HuH-7.5 (cell line): ENCODE results near the gene ATL2.
"Not testable (repeated sequence)": the region's sequence is repeated elsewhere in the genome, so short reads cannot be mapped to it uniquely, and the experiment has no call there.

Source experiments
- DNase-seq: peaks from one replicate; pipeline ENCODE4 v3.0.0; 2011; ENCODE audit warnings: low spot score

The ATL2 gene

DNA sequence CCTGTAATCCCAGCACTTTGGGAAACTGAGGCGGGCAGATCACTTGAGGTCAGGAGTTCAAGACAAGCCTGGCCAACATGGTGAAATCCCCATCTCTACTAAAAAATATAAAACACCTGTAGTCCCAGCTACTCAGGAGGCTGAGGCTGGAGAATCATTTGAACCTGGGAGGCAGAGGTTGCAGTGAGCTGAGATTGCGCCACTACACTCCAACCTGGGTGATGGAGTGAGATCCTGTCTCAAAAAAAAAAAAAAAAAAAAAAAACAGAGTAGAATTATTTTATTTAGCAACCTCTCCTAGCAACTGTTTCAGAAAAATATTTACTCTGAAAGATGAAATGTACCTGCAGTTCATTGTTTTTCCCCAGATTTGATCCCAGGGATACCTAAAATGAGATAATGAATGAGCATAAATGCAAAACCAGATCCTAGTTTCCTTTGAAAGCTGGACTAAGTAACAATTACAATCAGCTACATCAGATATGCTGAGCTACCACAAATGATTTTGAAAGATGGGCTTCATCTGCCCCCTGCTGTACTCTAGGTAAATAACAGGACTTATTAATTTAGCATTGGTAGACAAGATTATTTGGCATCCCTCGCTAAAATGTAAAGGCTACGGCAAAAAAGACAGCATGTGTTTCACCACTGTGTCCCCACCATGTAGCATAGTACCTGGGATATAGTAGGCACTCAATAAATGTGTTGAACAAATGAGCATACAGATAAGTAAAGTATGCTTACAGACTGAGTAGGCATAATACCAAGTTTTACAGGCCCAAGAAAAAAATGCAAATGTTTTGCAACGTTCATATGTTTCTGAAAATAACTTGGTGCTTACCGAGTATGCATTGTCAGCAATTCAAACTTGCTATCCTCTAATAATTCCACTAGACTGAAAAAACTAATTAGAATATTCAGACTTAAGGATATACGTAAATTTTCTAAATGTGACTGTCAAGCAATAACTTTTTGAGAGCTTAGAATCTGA is 102.5 kb downstream of the ATL2 start:
- DNase-seq: peak; percentile 25

DNA sequence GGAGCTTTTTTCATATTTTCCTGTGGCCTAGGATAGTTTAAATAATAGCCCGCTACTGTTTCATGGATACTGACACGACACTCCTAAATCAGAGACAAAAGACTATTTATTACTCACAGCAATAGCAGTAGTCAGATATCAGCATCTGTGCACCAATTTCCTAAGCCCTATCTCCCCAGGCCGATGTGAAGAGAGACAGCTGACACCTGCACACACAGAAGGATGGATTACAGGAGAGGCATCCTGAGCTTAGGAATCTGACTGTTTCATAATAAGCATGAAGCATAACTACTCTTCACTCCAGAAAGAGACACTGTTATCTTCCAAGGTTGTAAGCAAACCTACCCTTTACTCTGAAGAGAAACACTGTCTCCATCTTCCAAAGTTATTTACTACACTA is 105.4 kb downstream of the ATL2 start:
- DNase-seq: no peak

DNA sequence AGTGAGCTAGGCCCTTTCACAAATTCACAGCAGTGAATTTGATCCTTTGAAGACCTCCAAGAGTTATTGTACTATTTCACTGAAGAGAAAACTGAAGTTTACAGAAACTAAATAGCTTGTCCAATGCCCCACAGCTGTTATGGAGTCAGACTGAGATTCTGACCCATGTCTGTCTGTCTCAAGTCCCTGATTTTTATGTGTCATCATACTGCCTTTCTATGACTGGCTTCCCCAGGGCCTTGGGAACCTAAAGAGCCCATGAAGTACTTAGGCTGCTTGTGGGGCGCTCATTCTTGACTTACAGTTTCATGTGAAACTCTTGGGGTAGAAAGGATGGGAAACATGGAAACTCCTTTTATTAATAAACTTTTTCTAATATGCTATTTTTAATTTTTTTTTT is 107.7 kb downstream of the ATL2 start:
- DNase-seq: no peak

DNA sequence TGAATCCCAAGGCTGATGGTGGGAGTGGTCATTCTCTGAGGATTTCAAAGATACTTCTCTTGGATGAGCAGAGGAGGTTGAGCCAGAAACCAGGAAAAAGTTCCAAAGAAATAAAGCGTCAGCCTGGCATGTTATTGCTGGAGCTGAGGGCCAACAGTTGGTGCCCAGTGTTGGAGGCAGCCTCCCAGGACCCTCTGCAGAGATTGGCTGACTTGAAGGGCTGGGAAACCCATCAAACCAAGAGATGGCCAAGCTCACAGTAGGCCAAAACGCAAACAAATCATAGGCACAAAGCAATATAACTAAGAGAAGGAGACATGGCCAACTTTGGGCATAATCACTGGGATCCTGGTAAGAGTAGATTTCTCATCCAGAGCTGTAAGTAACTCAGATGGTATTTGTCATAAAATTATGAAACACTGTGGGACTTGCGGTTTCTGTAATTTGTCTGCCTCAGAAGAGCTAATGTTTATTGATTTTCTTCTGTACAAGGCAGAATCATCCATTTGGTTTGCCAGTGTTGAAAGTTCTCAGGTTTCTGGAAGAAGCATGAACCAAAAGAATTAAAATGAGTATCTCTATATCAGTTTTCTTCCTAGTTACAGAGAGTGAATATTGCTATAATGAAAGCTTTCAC is 108.3 kb downstream of the ATL2 start:
- no peak for DNase-seq

DNA sequence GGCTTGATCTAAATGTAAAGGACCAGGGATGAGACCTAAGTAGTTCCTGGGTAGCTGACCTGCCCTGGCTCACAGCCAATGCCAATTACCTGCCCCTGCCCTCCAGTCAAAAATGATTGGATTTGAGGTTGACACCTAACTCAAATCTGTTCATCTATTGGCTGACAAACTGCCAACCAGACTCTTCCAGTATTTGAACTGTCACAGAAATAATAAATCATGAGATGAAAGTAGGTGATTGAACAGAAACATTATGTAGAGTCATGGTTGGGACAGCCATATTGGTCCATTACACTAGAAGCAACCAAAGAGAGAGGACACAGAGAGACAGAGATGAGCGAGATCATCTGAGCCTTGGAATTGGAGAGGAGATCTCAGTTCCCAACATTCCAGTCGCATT is 109.1 kb downstream of the ATL2 start:
- DNase-seq: no peak

DNA sequence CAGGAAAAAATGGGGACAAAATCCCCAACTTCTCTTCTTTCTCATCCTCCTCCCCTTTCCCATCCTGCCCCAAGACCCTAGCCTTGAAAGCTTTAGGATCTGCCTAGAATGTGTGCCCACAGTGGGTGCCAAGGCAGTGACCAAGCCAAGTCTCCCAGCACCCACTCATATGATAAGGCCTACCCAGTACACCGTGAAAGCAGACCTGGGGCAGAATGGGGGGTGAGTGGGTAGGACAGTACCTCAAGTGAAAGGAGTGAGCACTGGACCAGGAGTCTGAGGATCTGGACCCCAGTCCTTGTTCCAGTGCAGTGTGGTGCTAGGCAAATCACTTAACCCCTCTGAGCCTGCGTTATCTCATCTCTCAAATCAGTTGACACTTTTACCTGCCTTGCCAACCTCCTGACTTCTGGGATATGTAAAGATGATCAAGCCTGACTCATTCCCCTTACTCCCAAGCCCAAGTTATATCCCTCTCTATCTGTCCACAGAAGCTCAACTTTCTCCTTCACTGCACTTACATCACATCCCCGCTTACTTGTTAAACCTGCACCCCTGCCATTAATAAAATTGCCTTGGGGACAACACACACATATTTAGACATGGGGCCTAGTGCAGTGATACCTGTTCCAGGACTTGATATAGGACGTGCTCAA is 109.7 kb downstream of the ATL2 start:
- DNase-seq: no peak

DNA sequence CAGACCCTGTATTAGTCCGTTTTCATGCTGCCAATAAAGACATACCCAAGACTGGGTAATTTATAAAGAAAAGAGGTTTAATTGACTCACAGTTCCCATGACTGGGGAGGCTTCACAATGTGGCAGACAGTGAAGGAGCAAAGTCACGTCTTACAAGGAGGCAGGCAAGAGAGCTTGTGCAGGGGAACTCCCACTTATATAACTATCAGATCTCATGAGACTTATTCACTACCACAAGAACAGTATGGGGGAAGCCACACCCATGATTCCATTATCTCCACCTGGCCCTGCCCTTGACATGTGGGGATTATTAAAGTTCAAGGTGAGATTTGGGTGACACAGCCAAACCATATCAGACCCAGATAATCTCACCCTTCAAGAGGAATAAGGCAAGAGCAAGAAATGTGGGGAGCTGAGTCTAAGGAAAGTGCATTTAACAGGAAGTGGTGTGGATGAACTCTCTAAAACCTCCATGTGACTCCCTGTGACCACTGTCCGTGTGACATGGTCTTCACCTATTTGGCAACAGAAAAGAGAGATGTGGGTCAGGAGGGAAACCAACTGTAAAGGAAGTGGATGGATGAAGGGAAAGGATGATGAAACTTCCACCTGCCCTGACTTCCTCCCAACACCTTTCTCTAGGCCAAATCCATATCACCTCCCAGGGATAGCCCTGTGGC is 110.6 kb downstream of the ATL2 start:
- no peak for DNase-seq

DNA sequence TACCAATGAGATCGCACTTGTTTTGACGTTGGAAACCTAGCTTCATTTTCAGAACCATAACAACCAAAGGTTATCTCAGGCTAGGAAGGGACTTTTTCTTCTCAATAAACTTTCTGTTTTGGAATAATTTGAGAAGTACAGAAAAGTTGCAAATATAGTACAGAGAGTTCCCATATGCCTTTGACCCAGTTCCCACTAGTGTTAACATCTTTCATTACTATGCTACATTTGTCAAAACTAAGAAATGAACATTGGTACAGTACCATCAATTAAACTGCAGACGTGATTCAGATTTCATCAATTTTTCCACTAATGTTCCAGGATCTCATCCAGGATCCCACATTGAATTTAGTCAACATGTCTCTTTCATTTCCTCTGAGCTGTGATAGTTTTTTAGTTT is 111.6 kb downstream of the ATL2 start:
- DNase-seq: no peak

DNA sequence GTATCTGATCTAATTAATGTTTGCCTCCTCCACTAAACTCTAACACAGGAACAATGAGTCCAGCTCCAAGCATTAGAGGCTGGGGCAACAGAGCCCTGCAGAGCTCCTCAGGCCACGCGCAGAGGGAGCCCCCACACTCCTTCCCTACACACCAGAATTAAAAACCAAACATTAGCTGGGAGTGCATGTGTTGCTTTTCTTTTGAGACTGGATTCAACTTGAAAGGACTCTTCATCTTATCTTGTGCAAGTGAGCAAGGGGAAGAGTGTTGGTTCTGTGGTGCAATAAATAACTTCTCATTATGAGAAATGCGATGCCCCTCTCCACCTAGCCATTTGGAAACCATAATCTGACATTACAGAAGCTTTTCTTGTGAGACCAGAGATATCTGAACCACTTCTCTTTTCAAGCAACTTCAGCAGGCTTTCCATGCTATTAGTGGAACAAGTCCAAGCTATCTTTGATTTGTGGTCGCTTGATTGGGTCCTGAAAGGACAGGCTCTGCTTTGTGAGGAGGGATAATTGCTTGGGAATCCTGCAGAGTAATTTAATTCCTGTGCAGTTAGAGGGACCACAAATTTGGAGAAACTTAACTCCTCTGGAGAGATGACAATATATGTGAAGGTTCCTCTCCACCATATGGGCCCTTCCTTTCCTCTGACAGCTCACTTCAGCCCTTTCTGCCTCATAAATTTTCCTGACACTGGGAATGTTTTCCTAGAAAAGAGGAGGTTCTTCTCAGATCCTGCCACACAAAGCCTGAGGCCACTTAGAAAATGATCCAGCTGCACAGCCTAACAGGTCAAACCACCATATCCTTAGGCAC is 112.5 kb downstream of the ATL2 start:
- no peak for DNase-seq

DNA sequence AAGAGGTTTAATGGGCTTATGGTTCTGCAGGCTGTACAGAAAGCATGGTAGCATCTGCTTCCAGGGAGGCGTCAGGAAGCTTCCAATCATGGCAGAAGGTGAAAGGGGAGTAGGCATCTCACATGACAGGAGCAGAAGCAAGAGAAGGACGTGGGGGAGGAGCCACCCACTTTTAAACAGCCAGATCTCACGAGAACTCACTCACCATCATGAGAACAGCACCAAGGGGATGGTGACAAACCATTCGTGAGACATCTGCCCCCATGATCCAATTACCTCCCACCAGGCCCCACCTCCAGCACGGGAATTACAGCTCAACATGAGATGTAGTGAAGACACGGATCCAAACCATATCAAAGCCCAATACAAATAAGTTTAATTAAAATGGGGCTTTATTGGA is 113.8 kb downstream of the ATL2 start:
- DNase-seq: no peak

DNA sequence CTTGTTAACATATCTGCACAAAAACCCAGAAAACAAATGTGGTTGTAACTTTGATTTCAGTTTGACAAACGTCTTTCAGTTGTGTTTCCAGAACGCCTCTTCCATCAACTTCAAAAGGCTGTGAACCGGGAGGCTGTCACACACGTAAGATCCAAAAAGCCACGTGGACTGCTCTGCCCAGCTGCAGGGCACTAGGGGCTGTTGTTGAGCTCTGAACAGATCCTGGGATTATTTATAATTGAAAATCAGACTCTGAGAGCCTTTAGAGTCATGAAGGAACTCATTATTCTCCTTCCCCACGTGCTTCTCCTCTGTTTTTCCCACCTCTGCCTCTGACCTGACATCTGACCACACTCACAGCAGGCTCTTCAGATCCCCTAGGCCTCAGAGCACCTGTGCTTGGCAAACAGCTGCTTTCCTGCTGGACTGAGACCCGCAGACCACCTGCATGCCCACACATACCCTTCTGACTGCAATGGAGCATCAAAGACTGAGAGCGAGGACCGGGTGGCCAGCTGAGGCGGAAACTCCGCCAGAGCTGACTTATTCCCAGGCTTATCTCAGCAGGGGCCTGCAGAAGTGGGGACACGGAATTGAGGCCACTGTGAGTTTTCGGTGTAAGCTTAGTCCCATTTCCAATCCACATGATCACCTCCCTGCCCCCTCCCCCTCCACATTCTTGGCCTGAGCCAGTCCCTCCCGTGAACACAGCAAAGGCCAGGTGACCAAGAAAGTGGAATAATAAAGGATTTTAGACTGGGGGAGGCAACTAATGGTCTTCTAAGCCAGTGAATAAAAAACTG is 114.8 kb downstream of the ATL2 start:
- no peak for DNase-seq

DNA sequence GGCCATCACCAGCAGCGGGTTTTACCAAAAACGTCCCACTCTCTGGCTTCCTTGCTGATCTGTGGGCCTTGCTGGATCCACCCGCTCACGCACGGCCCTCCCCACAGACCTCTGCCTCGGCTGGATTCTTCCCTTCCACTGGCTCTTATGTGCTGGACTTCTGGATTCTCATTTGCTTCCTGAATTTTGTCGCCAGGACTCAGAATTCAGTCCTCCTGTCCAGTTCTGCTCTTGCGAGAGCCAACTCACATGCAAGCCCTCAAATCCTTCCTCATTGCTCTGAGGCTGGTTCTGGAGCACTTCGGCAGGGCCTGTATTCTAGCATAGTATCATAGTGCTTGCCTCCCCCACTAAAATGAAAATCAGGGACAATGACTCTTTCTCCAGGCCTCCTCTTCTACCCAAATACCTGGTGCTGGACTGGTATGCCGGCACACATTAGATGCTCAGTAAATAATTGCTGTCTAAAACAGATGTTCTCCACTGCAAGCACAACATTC is 115.5 kb downstream of the ATL2 start:
- no peak for DNase-seq

DNA sequence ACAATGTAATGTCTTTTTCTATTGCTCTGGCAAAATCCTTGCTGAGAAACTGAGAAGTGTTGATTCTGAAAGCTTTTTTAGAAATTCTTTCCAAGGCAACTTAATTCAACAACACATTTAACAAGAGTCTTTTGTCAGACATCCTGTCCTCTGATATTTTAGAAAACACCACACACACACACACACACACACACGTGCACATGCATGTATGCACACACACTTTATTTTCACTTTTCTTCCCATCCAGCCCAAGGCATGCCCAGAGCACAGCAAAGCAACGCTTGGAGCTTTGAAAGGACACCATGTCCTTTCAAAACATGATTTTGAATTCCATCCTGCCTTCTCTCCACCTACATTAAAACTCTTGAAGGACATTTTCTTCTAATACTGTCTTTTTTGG is 116.1 kb downstream of the ATL2 start:
- no peak for DNase-seq

DNA sequence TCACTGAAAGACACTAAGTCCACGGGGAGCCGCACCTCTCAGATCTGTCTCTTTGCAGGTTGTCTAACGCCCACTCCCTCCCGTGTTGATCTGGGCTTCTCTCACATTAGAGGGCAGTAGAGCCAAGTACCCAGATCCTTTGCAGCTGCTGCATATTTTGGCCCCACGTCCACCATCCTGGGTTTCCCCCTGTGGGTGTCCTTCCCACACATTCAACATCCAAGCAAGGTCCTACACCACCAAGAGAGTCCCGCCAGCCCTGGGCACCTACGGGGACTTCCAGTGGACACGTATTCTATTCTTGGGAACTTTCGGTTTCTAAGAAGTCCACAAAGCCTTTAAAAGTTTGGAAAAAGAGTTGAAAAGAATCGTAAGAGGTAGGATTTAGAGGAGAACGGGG is 116.6 kb downstream of the ATL2 start:
- no peak for DNase-seq

DNA sequence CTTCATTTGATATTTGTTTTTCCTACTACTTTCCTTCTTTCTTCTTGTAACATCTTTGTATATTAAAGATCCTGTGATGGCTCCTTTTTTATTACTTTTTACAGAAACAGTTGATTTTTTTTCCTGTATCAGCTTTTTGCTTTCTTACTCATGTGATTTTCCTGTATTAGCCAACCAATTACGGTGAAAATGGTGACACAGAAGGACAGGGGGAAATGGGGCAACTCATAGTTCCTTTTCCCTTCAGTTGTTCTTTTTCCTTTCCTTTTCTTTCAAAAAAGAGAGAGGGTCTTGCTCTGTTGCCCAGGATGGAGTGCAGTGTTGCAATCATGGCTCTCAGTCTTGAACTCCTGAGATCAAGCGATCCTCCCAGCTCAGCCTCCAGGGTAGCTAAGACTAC is 117.8 kb downstream of the ATL2 start:
- no peak for DNase-seq

DNA sequence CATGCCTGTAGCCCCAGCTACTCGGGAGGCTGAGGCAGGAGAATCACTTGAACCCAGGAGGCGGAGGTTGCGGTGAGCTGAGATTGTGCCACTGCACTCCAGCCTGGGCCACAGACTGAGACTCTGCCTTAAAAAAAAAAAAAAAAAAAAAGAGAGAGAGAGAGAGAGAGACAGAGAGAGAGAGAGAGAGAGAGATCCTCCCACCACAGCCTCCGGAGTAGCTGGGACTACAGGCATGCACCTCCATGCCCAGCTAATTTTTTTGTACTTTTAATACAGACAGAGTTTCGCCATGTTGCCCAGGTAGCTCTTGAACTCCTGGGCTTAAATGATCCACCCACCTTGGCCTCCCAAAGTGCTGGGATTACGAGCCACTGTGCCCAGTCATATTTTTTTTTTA is 119.4 kb downstream of the ATL2 start:
- DNase-seq: not testable (repeated sequence)

DNA sequence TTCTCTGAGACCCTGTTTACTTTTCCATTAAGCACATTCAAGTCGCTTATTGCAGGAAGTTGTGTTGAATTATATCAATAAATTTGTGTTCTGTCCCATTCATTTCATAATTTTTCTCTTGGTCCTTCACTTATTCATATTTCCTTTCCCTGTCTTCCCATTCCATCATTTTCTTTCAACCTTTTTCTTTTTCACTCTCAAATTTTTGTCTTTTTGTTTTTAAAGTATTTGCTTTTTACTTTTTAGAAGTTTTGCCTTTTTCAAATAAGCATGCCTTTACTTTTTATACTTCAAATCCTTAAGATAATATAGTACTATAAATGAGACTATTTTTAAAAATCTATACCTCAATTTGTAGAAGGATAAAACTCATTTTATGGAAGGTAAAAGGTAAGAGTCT is 120.5 kb downstream of the ATL2 start:
- DNase-seq: no peak

DNA sequence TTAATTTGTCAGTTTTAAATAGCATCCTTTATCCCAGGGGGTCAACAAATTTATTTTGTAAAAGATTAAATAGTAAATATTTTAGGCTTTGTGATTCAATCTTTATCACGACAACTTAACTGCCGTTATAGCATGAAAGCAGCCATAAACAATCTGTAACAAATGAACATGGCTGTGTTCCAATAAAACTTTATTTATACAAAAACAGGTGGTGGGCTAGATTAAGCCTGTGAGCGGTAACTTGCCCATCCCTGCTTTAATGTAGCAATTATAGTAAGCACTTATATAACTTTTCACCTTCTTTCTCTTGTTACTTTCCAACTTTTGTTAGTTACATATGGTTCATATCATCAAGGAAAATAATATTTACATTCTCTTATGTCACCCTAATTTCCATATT is 121.9 kb downstream of the ATL2 start:
- DNase-seq: no peak

DNA sequence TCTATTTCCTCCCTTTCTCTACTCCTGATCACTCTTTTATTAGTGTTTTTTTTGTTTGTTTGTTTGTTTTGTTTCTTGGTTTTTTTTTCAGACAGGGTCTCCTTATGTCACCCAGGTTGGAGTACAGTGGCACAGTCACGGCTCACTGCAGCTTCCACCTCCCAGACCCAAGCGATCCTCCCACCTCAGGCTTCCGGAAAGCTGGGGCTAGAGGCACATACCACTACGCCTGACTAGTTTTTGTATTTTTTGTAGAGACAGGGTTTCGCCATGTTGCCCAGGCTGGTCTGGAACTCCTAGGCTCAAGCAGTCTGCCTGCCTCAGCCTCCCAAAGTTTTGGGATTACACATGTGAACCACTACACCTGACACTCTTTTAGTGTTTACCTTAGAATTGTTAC is 122.3 kb downstream of the ATL2 start:
- no peak for DNase-seq

DNA sequence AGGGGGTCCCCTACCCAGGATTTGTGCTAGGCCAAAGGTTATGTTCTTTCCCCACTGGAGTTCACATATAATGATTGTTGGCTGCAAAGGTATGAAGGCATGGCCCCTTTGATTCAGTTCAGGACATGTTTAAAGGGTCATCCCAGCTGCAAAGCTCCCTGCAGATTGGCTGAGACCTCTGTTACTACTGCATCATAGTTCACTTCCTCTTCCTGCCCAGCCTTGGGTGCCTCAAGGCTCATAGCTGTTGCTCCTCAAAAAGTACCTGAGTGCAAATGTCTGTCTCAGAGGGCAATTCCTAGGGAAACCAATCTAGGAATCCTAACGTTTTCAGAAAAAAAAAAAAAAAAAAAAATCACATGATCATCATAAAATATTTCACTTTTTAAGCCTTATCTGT is 125.1 kb downstream of the ATL2 start:
- DNase-seq: no peak

DNA sequence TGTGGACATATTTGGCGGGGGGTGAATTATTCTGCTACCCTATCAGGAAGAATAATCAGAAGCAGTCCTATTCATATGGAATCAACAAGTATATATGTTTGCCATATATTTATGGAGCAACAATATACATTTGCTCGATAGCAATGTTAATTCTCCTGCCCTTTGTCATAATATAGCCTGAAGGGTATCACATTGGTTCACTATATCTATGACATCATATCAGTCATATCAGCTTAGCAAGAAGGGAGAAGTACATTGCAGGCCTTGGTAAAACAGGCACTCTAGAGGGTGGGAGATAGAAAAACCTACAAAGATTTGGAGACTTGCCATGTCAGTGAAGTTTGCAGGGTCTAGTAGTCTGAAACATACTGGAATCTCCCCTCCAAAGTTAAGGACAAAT is 128.4 kb downstream of the ATL2 start:
- DNase-seq: no peak
